ENCODE results near the gene ITPR2.
"Not testable (repeated sequence)": the region's sequence is repeated elsewhere in the genome, so short reads cannot be mapped to it uniquely, and the experiment has no call there.

Gene ITPR2

DNA sequence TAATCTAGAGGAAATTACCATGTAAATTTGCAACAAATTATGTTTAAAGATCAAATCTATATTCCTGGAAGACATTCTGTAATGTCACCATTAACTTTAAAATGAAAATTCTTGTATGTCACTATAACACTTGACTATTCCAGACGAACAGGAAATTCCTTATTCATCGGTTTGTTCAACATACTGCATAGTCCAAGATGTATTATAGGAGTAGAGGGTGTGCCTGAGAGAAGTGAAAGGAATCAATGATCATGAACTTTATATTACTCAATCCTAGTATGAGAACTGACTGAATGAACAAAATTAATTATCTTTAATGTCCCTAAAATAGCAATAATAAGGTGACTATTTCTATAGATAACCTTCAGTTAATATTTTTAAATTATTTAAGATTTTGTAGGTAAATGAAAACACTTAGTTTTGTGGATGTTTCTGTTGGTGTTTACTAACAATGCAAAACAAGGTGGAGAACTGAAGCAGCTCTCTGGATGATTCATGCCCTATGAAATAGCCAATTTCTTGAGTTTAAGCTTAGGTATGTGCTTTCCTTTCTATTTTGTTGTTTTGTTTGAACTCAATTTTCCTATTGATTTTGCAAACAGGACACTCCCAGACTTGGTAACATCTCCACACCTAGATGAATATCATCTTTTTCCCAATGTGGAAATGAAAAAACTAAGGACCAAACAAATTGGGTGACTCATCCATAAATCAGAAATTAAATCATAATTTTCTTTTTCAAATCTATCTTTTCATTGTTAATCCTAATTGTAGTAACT lies 18.2 kb upstream of the ITPR2 start:
- no peak for DNase-seq

GRCh38 chr12:26848156-26848825 lies 15.3 kb upstream of the ITPR2 start:
- DNase-seq = no peak

GRCh38 chr12:26847431-26847830 lies 14.4 kb upstream of the ITPR2 start:
- no peak for DNase-seq

- DNase-seq = no peak
Observed at GRCh38 chr12:26846416-26846815, 13.4 kb upstream of the ITPR2 start.

- no peak for DNase-seq
Observed at GRCh38 chr12:26845984-26846383, 13.0 kb upstream of the ITPR2 start.

- peak in 22 of 56 donors; percentile 1 to 53 (median 11) for DNase-seq
Observed at GRCh38 chr12:26845057-26845666, 12.2 kb upstream of the ITPR2 start.

DNA sequence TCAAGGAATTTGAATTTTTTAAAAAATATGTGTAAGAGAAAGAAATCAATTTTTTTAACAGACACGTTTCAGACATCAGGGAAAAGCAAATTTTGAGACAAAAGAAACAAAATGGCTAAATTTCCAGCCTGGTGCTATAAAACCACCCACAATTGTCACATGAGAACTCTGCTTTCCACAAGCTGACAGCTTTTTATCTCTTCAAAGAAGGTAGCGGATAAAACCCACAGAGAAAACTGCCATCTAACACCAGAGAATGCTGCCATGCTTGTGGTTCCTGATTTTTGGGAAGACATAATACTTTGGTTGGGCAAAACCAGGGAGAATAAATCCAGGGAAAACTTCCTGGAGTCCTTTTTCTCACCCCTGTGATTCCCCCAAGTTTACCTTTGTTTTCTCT lies 10.3 kb upstream of the ITPR2 start:
- DNase-seq = no peak

DNA sequence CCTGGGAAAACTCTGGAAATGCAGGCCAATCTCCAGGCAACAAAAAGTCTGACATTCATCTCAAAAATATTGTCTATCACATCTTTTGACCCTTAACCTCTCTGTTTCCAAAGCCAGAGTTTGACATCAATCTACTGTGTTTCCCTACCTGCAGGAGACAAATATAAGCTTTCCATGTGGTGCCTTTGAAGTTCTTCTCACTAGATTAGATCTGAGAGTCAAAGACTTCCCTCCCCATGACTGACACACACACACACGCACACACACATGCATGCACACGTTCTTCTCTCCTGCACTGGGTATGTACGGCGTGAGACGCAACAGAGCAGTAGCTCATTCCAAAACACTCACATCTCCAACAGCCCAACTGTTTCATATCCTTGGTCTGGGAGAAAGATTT lies 8.1 kb upstream of the ITPR2 start:
- DNase-seq = no peak

DNA sequence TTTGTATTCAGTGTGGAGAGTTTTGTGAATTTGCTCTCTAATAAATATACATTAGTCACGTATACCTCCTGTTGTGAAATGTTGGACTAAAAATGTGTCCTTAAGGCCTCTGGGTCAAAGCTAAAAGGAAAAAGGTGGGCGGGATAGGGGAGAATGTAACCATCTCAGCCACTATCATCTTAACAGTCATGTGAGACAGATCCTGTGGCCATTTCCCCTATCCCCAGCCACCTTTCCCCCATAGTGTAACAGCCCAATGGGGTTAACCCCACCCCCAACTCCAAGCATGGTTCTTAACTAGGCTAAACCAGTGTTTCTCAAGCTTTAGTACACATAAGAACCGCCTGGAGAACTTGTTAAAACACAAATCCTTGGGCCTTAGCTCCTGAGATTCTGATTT lies 6.5 kb upstream of the ITPR2 start:
- DNase-seq = no peak

DNA sequence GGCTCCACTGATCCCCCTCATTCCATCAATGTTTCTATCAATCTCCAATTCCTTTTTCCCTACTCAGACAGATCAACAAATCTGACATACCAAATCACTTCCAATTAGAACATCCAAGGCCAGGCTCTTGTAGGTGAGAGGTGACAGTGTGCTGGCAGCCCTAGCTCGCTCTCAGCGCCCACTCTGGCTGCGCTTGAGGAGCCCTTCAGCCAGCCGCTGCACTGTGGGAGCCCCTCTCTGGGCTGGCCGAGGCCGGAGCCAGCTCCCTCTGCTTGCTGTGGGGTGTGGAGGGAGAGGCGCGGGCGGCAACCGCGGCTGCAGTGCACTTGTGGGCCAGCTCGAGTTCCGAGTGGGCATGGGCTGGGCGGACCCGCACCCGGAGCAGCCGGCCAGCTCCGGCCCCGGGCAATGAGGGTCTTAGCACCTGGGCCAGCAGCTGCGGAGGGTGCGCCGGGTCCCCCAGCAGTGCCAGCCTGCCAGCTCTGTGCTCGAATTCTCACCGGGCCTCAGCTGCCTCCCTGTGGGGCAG lies 6.0 kb upstream of the ITPR2 start:
- no peak for DNase-seq

- no peak for DNase-seq
Observed at GRCh38 chr12:26836201-26836600, 3.2 kb upstream of the ITPR2 start.

GRCh38 chr12:26834503-26835060 lies 1.6 kb upstream of the ITPR2 start:
- not testable (repeated sequence) for DNase-seq

- DNase-seq = peak in 1 of 56 donors; percentile 15
Observed at GRCh38 chr12:26833743-26834490, 923 bp upstream of the ITPR2 start.

DNA sequence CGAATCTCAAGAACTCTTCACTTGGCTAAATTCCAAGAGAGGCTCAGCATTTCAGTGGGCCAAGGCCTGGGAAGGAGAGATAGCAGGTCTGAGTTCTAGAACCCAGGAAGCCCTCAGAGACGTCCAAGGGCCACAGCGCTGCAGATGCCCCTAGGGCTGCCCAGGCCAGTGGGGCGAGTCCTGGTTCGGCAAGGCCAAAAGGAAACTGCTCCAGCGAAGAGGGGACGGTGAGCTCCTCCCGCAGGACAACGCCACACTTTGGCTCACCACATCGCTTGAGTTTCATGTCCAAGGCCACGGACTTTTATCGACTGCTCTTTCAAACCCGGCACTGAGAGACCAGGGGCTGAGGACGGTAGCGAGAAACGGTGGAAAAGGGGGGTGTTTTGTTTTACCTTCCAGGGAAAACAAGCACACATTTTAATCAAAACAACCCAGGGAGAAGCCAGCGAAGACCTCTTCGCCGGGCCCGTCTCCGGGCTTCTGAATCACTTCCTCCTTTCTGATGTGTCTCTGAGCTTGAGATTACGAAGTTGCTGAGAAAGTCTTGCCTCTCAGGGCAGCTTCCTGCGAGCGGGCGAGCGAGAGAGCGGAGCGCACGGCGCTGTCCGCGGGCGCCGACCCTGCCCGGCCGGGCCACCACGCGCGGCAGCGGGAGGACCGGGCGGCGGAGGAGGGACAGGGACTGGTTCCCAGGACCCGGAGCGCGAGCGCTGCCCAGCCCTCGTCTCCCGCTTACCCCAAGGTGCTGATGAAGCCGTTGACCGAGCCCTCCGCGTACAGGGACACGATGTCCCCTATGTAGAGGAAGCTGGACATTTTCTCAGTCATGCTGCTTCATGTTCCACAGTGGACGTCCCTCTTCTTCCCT lies 808 bp downstream of the ITPR2 start:
- DNase-seq = peak in 44 of 56 donors; percentile 21 to 80 (median 54)

GRCh38 chr12:26830783-26831551 lies 2.0 kb downstream of the ITPR2 start:
- peak in 1 of 56 donors; percentile 10 for DNase-seq

DNA sequence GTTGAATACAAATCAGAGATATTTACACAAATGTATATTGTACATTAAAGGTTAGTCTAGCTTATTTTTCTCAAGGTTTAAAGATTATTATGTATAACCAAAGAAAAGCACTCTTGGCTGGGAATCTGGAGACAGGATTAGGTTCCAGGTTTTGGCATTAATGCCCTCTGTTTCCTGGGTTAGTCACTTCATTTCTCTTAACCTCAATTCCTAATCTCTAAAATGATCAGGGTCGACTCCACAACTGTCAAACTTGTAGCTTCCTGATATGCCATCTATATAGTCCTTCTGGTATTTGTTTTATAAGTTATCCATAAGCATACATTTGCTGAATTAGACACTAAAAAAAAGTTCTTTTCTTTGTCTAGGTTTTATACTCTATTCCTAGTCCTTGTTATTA lies 2.6 kb downstream of the ITPR2 start:
- no peak for DNase-seq

DNA sequence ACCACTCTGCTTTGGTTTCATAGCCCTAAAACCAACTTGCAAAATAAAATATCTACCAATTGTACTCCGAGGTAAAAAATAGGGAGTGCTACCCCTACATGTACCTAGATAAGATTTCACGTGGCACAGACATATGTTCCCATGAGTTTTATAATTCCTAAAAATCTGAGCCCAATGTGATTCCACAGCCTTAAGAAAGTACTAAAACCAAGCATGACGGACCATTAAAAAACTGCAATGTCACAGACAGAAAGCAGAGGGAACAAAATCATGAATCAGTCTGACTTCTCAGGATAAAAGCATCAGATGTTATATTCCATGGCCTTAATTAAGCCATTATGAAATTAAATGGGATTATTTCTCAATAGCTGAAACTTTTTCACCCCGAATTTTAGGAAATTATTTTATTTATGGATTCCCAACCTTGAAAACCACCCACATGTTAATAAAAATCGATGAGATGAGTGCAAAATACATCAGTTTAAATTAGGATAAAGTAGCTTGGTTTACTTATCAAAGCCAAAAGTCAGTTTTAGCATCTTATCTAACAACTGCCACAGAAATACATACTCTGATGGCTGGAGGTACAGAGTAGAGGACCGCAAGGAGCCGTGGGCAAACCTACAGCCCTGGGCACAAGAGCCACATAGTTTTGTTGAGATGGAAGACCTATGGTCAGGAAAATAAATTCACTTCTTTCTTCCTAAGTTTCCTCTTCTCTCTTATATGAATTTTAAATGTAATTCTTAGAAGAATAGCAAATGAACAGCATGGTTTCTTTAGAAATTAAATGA lies 4.5 kb downstream of the ITPR2 start:
- no peak for DNase-seq

DNA sequence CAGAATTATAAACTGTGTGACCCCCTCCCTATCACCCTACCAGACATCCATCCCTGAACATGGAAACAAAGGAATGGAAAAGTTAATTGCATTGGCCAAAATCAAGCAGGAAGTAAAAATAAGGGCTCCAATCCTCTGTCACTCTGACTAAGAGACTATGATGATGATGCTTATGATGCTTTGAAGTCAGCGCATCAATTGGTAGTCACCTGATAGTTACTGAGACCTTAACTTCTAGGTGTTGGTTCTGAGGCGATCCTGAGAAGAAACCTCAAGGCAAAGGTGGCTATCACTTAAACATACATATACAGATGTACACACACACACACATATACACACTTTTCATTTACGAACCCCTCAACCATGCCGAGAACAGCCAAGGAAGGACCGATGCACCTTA lies 6.6 kb downstream of the ITPR2 start:
- DNase-seq = no peak

All from nucleus accumbens (tissue), 56 donors.